Lower lobe of right lung (tissue), 2 donors: Measurements from ENCODE around the gene ANKS1B. TPM values are rescaled to one million over a fixed set of nuclear protein-coding genes. Genes with fewer than 3 reads are reported as not detected.

ENCODE experiments used
- ATAC-seq, 2 donors: fragments of 200-7000 bp; cut with Tn5 transposase; one replicate each; pipeline ENCODE4 v1.9.1; 2020 to 2022; ENCODE audit warnings: mild to moderate bottlenecking in 2 of 2, moderate library complexity in 2 of 2
- DNase-seq: peaks from one replicate; pipeline ENCODE4 v3.0.0-alpha.2; 2020
- H3K27ac ChIP-seq: fragments of 200-600 bp; one replicate; pipeline ENCODE4 v1.8.0; 2022
- H3K27me3 ChIP-seq: fragments of 200-600 bp; one replicate; pipeline ENCODE4 v1.8.0; 2022; ENCODE audit warnings: low read depth
- H3K36me3 ChIP-seq: fragments of 200-600 bp; one replicate; pipeline ENCODE4 v1.8.0; 2022; ENCODE audit warnings: mild to moderate bottlenecking
- H3K4me1 ChIP-seq: fragments of 200-600 bp; one replicate; pipeline ENCODE4 v1.8.0; 2022
- H3K4me3 ChIP-seq: fragments of 200-600 bp; one replicate; pipeline ENCODE4 v1.8.0; 2022; ENCODE audit warnings: mild to moderate bottlenecking
- H3K9me3 ChIP-seq: fragments of 200-600 bp; one replicate; pipeline ENCODE4 v1.8.0; 2022
- CTCF ChIP-seq: fragments of 200-600 bp; IDR thresholded peaks from one replicate; pipeline ENCODE4 v1.8.0; 2022; ENCODE audit warnings: antibody characterized with exemption, mild to moderate bottlenecking
- intact Hi-C: fragments of 100-400 bp; cut with DNase I; formaldehyde crosslinking; loops from one replicate; pipeline ENCODE4 v1.11.0; 2022
- total RNA-seq: library from RNA; stranded (reverse); fragmentation: NEBNext Ultra II Directional; extraction: Animal tissue kit (Norgen Biotek cat#: 25700); gene quantifications from one replicate; pipeline ENCODE4 v1.2.1, GENCODE V29; 2021
- donor health status: DM: no; HTN: yes; CAD: no; lungs with severe emphysema.

Gene ANKS1B
- total RNA-seq, 1 donor from 2014 or later, result 4.0 TPM

DNA sequence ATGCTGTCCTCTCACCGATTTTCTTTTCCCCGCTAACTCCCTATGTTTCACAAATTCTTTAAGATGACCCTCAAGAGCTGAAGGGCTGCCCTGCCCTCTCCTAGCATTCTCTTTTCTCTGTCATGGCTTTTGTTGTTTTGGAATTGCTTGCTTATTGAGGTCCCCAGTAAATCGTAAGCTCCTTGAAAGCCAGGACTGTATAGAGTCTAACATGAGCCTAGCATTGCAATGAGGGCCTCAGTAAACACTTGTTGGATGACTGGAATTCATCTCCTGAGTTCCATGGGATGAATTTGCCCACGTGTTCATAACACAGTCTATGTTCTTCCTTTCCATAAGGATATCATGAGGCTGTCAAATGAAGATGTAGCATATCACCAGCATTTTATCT, 1247.4 kb downstream of the ANKS1B start:
- no peak overlapping the region for H3K27ac ChIP-seq
- H3K4me1 ChIP-seq, result no peaks in the 10 kb centered on the region
- no peak for ATAC-seq
- H3K9me3 ChIP-seq, result no peaks in the 10 kb centered on the region
- no peak for DNase-seq
- H3K27me3 ChIP-seq, result no peaks in the 10 kb centered on the region
- TF ChIP-seq CTCF, result no peak
- intact Hi-C loops, result no loop called here
- H3K36me3 ChIP-seq, result peaks cover 31% of the 10 kb centered on the region
- H3K4me3 ChIP-seq, result no peak overlapping the region

- peaks cover 37% of the 10 kb centered on the region for H3K36me3 ChIP-seq
These were observed 1248.1 kb downstream of the ANKS1B start for GRCh38 chr12:98736352-98737321.

GRCh38 chr12:98735821-98736220, 1248.9 kb downstream of the ANKS1B start:
- intact Hi-C loops, result no loop called here
- H3K36me3 ChIP-seq, result peaks cover 46% of the 10 kb centered on the region

More at GRCh38 chr12:98736352-98737321, 1248.1 kb downstream of the ANKS1B start:
- Histone ChIP-seq H3K27ac (no peak overlapping the region), H3K4me3 (no peak overlapping the region), H3K4me1 (no peaks in the 10 kb centered on the region), H3K9me3 (no peaks in the 10 kb centered on the region), H3K27me3 (no peaks in the 10 kb centered on the region)
- intact Hi-C loops, result no loop called here
- no peak for TF ChIP-seq CTCF
- ATAC-seq (no peak), DNase-seq (no peak)

GRCh38 chr12:98733667-98734350, 1250.9 kb downstream of the ANKS1B start:
- Histone ChIP-seq H3K4me3 (no peak overlapping the region), H3K36me3 (peaks cover 66% of the 10 kb centered on the region), H3K27me3 (no peaks in the 10 kb centered on the region), H3K9me3 (no peaks in the 10 kb centered on the region), H3K4me1 (no peaks in the 10 kb centered on the region), H3K27ac (no peak overlapping the region)
- DNase-seq (no peak), ATAC-seq (no peak)
- TF ChIP-seq CTCF, result no peak
- intact Hi-C loops, result no loop called here

More at GRCh38 chr12:98735821-98736220, 1248.9 kb downstream of the ANKS1B start:
- no peaks in the 10 kb centered on the region for H3K27me3 ChIP-seq
- no peak for TF ChIP-seq CTCF
- H3K4me1 ChIP-seq, result no peaks in the 10 kb centered on the region
- no peak for ATAC-seq
- H3K4me3 ChIP-seq, result no peak overlapping the region
- no peak for DNase-seq
- no peak overlapping the region for H3K27ac ChIP-seq
- H3K9me3 ChIP-seq, result no peaks in the 10 kb centered on the region

DNA sequence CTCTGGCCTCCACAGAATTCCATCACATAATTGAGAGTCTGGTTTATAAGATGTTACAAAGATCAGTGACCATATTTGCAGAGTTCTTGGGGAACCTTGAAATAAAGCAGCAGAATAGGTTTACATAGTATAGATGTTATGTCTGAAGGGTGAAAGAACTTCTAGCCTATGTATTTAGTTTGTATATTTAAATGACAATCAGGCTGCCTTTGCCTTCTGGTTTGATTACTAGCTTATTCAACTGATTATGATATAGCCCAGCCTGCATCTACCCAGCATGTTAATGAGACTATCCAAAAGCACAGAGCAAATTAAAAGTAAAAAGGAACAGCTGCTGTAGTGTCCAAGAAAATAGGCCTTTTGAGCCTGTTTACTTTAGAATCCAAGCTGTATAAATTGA, 1254.3 kb downstream of the ANKS1B start:
- ATAC-seq (no peak), DNase-seq (no peak)
- Histone ChIP-seq H3K4me1 (no peaks in the 10 kb centered on the region), H3K36me3 (peaks cover 94% of the 10 kb centered on the region), H3K27me3 (no peaks in the 10 kb centered on the region), H3K9me3 (no peaks in the 10 kb centered on the region), H3K4me3 (no peak overlapping the region), H3K27ac (no peak overlapping the region)
- TF ChIP-seq CTCF, result no peak
- intact Hi-C loops, result no loop called here
